HFFc6 (cell line): ENCODE results near the gene NDFIP2. TPM values are rescaled to one million over a fixed set of nuclear protein-coding genes. Genes with fewer than 3 reads are reported as not detected.

ENCODE experiments used
- DNase-seq: peaks from one replicate; pipeline ENCODE4 v3.0.0-alpha.2; 2018
- H3K27ac Mint-ChIP-seq: 2 replicates; pipeline ENCODE4 v1.8.0; 2020; ENCODE audit warnings: mild to moderate bottlenecking, mixed read lengths
- H3K27me3 Mint-ChIP-seq: 2 replicates; pipeline ENCODE4 v1.8.0; 2021; ENCODE audit warnings: mild to moderate bottlenecking, moderate library complexity, mixed read lengths; ENCODE audit not compliant: insufficient read depth
- H3K36me3 Mint-ChIP-seq: 2 replicates; pipeline ENCODE4 v1.8.0; 2021; ENCODE audit warnings: low read depth, mixed read lengths
- H3K4me1 Mint-ChIP-seq: 2 replicates; pipeline ENCODE4 v1.8.0; 2020; ENCODE audit warnings: low read depth, mixed read lengths
- H3K4me3 Mint-ChIP-seq: 2 replicates; pipeline ENCODE4 v1.8.0; 2020; ENCODE audit warnings: mild to moderate bottlenecking, moderate library complexity, mixed read lengths
- H3K9me3 Mint-ChIP-seq: 2 replicates; pipeline ENCODE4 v1.8.0; 2020; ENCODE audit warnings: mild to moderate bottlenecking, mixed read lengths
- CTCF ChIP-seq: fragments of 200-600 bp; sonication (generic); IDR thresholded peaks from 2 replicates; pipeline ENCODE4 v1.5.0; 2021; ENCODE audit warnings: antibody characterized with exemption, mild to moderate bottlenecking
- total RNA-seq, 6 experiments: library from RNA; stranded (reverse); fragmentation: NEBNext Ultra II Directional; extraction: Animal tissue kit (Norgen Biotek cat#: 25700); gene quantifications; 2 replicates in 1 of 6; 3 replicates in 5 of 6; pipeline ENCODE4 v1.2.3, GENCODE V29; 2021

The NDFIP2 gene
- total RNA-seq, 6 experiments from 2014 or later: 97.1 to 132 (median 99.7) TPM

GRCh38 chr13:79531542-79532254 is 50.7 kb downstream of the NDFIP2 start:
- Mint-ChIP-seq H3K36me3 (peaks cover 34% of the 10 kb centered on the region), H3K27me3 (no peaks in the 10 kb centered on the region), H3K9me3 (no peaks in the 10 kb centered on the region), H3K4me1 (peaks cover 63% of the 10 kb centered on the region), H3K27ac (no peak overlapping the region), H3K4me3 (no peak overlapping the region)
- no peak for TF ChIP-seq CTCF
- DNase-seq: no peak

- no peak for TF ChIP-seq CTCF
- Mint-ChIP-seq H3K27ac (no peak overlapping the region), H3K36me3 (peaks cover 34% of the 10 kb centered on the region), H3K9me3 (no peaks in the 10 kb centered on the region), H3K4me3 (no peak overlapping the region), H3K4me1 (peaks cover 62% of the 10 kb centered on the region), H3K27me3 (no peaks in the 10 kb centered on the region; the same call in 1 of the 2 replicates)
- no peak for DNase-seq
These were observed 51.6 kb downstream of the NDFIP2 start for GRCh38 chr13:79532576-79532975.

- peaks cover 52% of the 10 kb centered on the region for H3K4me1 Mint-ChIP-seq
- DNase-seq: peak; percentile 5
- peaks cover 3% of the 10 kb centered on the region for H3K27me3 Mint-ChIP-seq
- H3K36me3 Mint-ChIP-seq: peaks cover 43% of the 10 kb centered on the region
- H3K9me3 Mint-ChIP-seq: no peaks in the 10 kb centered on the region
- H3K4me3 Mint-ChIP-seq: peak overlapping the region; percentile 9; the same call in 1 of the 2 replicates
- peak overlapping the region; percentile 42 for H3K27ac Mint-ChIP-seq
- no peak for TF ChIP-seq CTCF
These were observed 52.9 kb downstream of the NDFIP2 start for GRCh38 chr13:79533781-79534400.

GRCh38 chr13:79534596-79534995 is 53.6 kb downstream of the NDFIP2 start:
- peak overlapping the region; percentile 55 for H3K4me3 Mint-ChIP-seq
- peaks cover 45% of the 10 kb centered on the region for H3K4me1 Mint-ChIP-seq
- H3K27me3 Mint-ChIP-seq: peaks cover 3% of the 10 kb centered on the region
- peaks cover 43% of the 10 kb centered on the region for H3K36me3 Mint-ChIP-seq
- peak overlapping the region; percentile 42 for H3K27ac Mint-ChIP-seq
- no peak for TF ChIP-seq CTCF
- no peak for DNase-seq
- no peaks in the 10 kb centered on the region for H3K9me3 Mint-ChIP-seq

- Mint-ChIP-seq H3K9me3 (no peaks in the 10 kb centered on the region), H3K27ac (no peak overlapping the region), H3K4me3 (no peak overlapping the region), H3K36me3 (peaks cover 31% of the 10 kb centered on the region), H3K27me3 (peaks cover 3% of the 10 kb centered on the region), H3K4me1 (peaks cover 19% of the 10 kb centered on the region)
- TF ChIP-seq CTCF: no peak
- no peak for DNase-seq
These were observed 57.8 kb downstream of the NDFIP2 start for GRCh38 chr13:79538757-79539156.
